22Rv1 (cell line): Measurements from ENCODE around the gene LIN7C.

Experiments used
- H3K27ac ChIP-seq: fragments of 450-650 bp; 2 replicates; pipeline ENCODE4 v1.5.1; 2017
- ZFX ChIP-seq: fragments of 450-650 bp; IDR thresholded peaks from 2 replicates; pipeline ENCODE4 v1.6.1; 2017; ENCODE audit warnings: antibody characterized with exemption, borderline replicate concordance
- TF ChIP-seq, protein P1 (sequence below): fragments of 450-650 bp; IDR thresholded peaks from 2 replicates; pipeline ENCODE4 v1.5.1; 2017; ENCODE audit warnings: mild to moderate bottlenecking

LIN7C gene

DNA sequence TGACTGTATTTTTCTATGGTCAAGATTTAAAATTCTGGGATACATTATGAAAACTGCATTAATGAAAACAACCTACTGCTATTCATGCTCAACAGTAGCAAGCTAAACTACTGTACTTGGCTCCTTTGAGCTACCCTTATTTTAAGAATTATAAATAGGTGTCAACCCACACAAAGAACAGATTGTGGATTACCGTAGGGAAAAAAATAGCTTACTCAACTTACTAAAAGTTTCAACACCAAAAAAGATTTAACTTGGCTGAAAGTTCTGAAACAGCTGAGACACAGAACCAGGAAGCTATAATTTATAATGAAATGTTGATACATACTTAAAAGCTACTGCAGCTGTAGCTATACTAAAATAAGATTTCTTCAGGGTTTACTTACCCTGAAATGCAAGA, 10.1 kb downstream of the LIN7C start:
- TF ChIP-seq, protein P1, sequence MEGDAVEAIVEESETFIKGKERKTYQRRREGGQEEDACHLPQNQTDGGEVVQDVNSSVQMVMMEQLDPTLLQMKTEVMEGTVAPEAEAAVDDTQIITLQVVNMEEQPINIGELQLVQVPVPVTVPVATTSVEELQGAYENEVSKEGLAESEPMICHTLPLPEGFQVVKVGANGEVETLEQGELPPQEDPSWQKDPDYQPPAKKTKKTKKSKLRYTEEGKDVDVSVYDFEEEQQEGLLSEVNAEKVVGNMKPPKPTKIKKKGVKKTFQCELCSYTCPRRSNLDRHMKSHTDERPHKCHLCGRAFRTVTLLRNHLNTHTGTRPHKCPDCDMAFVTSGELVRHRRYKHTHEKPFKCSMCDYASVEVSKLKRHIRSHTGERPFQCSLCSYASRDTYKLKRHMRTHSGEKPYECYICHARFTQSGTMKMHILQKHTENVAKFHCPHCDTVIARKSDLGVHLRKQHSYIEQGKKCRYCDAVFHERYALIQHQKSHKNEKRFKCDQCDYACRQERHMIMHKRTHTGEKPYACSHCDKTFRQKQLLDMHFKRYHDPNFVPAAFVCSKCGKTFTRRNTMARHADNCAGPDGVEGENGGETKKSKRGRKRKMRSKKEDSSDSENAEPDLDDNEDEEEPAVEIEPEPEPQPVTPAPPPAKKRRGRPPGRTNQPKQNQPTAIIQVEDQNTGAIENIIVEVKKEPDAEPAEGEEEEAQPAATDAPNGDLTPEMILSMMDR = no peak
- TF ChIP-seq ZFX = no peak
- no peak overlapping the region for H3K27ac ChIP-seq

DNA sequence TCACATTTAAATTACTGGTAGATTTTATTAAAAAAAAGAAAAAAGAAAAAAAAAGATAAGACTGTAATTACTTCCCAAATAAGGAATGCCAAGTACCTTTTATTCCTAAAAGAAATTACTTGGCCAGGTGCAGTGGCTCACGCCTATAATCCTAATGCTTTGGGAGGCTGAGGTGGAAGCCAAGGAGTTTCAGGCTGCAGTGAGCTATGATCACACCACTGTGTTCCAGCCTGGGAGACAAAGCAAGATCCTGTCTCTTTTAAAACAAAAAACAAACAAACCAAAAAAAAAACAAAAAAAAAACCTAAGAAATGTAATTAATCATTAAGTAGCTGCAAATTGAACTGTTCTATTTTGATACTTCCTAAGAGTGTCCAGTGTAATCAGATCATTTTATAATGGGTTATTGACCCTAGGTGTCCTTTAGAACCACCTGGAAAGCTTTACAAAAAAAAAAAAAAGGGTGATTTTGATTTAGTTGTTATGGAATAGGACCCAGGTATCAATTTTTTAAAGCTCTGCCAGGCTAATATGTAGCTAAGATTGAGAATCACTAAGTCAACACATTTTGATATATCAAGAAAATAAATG, 10.8 kb downstream of the LIN7C start:
- no peak overlapping the region for H3K27ac ChIP-seq
- no peak for TF ChIP-seq ZFX
- TF ChIP-seq, protein P1 = no peak

DNA sequence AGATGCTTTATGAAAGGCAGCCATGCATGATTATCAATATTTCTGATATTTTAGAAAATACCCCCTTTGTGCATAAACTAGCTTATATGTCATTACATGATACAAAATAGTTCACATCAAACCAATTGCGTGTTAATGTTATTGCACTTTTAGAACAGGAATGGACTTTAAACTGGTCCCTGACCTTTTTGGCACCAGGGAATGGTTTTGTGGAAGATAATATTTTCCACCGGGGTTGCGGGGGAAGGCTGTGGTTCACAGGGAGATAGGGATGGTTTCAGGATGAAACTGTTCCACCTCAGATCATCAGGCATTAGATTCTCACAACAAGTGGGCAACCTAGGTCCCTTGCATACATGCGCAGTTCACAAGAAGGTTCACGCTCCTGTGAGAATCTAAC, 17.5 kb downstream of the LIN7C start:
- no peak overlapping the region for H3K27ac ChIP-seq
- TF ChIP-seq ZFX = no peak
- TF ChIP-seq, protein P1 = no peak

DNA sequence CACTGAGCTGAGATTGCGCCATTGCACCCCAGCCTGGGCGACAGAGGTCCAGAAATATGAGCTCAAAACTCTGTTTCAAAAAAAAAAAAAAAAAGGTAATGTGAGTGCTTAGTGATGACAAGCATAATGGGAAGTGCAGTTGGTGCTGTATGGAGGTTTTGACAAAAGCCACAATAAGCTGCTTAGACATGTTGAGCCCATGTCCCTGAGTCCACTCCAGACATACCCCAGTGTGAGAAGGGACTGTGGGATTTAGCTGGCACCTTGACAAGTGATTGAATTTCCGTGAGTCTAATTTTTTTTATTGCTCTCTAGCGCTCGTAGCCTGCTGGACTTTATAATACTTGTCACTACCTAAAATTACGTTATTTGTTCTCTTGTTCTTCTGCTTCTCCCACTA, 18.9 kb downstream of the LIN7C start:
- H3K27ac ChIP-seq = no peak overlapping the region
- no peak for TF ChIP-seq ZFX
- TF ChIP-seq, protein P1 = no peak

DNA sequence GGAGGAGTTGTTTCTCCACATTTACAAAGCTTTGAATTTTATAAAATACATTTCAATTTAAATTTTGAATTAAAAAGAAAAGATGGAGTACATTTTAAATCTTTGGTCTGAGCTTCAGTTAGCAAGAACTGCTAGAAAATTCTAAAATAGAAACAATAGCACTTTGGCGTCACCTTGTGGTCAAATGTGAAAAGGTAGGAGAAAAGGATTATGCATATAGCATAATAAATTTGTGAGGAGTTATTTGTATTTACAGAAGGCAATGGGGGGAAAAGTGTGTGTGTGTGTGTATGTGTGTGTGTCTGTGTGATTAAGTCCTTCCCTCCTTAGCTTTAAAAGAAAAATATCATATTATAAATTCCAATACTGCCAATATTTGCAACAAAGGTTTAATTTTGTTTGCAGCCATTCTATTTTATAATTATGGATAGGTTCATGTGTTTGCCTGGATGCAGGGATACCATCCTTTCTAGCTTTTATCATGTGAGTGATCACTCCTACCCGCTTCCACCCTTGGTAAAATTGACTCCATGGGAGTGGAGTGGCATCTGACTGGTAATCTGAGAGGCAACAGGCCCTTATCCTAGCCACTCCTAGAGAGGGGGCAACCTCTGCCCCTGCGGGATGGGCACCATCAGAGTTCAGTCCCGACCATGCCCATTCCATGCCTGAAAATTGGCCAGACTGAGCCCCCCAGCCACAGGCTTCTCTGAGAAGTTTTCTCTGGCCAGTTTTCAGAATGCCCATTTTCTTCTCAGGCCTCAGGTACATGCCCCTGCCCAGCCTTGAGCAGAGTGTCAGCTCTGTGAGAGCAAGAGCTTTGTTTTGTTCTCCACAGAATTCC, 20.4 kb downstream of the LIN7C start:
- no peak for TF ChIP-seq ZFX
- TF ChIP-seq, protein P1 = peak; percentile 96
- H3K27ac ChIP-seq = no peak overlapping the region

DNA sequence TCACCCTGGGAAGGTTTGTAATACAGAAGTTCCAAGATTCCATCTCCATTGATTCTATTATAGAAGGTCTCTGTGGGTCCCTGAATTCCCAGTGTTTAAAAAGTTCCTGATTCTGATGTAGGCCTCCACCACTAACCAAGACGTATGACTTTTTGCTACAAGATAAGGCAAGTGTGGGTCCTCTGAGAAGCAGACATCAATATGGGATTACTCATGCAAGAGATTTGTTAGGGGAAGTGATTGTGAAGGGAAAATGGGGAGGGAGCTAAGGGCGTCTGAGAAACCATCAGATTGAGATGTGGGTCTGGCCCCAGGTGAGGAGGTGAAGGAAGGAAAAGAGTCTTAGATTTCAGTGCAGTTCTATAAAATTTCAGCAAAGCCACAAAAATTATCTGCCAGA, 23.8 kb downstream of the LIN7C start:
- H3K27ac ChIP-seq = no peak overlapping the region
- TF ChIP-seq, protein P1 = no peak
- no peak for TF ChIP-seq ZFX

DNA sequence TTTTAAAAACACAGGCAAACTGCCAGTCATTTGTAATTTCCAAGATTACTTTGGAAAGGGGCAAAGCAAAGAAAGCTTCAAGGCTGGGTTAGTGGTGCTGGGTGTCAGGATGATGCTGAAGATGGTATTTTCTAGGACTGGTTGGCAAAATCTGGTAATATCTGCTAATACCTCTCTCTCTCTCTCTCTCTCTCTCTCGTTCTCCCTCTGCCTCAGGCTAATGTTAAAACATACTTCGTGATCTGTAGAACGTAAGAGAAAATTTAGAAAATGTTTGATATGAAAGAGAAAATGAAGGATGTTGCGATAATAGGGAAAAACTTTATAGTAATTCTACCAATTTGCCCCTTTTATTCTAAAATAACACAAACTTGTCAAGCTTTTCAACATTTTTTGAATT, 24.6 kb downstream of the LIN7C start:
- no peak overlapping the region for H3K27ac ChIP-seq
- TF ChIP-seq, protein P1 = no peak
- no peak for TF ChIP-seq ZFX
